HuH-7 (cell line): ENCODE data around the gene ZNFX1.
"Not testable (repeated sequence)": the region's sequence is repeated elsewhere in the genome, so short reads cannot be mapped to it uniquely, and the experiment has no call there.

ENCODE experiments used
- DNase-seq: peaks from one replicate; pipeline ENCODE4 v3.0.0; 2011; ENCODE audit warnings: low spot score

Gene ZNFX1

DNA sequence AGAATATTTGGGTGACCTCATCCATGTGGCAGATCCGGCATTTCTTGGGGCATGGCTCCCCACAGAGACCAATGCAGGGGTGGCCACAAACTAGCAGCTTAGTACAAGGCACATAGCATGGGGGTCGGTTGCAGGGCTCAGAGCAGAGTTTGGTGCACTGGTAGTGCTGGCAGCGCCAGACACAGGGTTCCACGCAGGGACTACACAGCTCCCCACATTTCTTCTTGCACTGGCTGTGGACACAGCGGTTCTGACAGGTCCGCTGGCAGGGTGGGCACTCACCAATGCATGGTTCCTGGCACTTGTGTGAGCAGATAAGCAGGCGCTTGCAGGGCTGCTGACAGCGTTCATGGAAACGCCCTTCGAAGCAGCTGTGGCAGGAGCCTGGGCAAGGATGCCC is 29.6 kb downstream of the ZNFX1 start:
- DNase-seq, result no peak

DNA sequence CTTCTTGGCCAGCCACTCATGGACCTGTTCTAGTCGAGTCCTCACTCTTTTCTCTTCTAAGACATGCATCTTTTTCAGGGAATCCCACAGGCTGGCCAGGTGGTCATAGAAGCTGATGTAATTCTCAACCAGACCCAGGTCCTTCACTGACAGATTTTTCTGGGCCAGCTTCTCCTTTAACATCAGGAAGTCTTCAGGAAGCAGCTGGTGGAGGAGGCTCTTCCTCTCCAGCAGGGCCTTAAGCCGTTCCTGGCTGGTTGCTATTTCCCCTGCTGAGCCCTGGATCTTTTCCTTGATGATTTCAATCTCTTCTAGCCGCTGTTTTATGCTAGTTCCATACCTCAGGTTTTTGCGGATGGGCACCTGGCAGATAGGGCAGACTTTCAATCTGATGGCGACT is 30.1 kb downstream of the ZNFX1 start:
- DNase-seq, result no peak

DNA sequence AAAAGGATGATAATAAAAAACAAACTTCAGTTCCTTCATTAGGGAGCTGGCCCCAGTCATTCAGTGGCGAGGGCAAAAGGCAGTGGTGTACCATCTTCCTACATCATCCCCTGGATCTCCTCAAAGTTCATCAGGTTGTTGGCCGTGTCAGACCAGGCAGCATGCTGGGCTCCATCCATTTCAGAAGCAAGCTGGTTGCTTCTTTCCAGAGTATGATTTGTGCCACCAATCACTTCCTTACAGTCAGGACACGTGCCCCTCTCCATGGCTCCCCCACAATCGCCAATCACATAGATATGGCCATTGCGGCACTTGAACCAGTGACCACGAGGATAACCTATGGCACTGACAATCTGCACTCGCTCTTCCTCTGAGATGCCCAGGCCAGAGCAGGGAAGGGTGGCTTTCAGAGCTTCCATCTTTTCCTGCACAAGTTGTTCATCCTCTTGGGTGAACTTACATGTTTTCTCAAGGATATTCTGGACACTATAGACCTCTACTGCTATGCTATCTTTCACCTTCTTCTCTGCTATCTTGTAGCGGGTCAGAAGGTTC is 30.6 kb downstream of the ZNFX1 start:
- DNase-seq, result no peak

DNA sequence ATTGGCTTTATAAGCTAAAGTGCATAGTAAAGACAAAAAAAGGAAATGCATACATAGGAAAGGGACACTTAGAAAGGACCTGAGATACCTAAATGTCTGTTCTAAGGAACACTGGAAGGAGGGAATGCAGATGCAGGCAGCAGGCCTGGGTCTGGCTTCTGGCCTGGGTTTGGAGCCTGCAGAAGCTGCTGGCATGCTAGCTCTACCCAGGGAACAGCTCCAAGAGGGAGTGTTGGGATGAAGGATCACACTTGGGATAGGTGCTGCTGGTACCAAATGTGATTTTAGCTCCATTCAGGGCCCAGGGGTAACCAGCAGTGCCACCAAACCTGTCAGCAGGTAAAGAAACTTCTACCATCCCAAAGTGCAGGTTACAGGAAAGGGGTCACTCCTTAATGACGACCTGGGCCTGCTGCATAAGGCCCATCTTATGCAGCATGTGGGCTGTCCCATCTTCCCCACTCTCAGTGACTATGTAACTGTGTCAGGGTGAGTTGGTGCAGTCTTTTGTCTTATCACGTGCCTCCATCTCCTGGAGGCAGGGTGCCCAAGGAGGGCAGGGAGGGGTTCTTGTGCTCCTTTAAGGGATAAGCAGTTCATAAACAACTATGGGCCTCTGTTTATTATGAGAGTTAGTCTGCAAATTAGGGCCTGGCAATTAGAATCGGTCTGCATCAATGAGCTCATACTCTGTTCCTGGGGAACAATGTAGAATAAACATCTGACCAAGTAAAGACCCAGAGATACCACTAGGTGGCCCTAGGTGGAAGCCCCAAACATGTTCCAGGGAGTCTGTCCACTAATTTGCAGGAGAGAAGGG is 31.7 kb downstream of the ZNFX1 start:
- peak; percentile 63 for DNase-seq

DNA sequence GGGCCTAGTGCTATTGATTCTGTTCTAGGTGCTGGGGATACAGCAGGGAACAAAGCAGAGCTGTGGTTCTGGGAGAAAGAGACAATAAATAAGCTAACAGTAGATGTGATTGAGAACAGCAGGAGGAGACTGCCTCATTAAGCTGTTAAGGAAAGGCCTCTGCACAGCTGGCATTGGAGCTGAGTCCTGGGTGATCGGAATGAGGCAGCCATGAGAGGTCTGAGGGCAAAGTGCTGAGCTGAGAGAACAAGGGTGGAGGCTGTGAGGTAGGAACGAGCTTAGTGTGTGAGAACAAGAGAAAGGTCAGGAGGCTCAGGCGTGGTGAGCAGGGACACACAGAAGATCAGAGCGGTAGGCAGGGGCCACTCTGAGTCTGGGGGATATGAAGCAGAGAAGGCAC is 40.3 kb downstream of the ZNFX1 start:
- DNase-seq, result no peak

DNA sequence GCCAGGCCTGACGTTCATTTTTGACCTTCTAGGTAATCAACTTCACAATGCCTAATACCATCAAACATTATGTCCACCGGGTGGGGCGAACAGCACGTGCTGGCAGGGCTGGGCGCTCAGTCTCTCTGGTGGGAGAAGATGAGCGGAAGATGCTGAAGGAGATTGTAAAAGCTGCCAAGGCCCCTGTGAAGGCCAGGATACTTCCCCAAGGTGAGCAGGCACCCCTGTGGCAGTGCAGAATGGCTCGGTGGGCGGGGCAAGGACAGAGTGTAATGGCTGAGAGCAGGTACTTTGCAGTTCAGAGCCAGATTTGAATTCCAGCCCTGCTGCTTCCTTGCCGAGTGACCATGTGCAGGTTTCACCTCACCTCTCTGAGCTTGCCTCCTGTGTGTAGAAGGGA is 41.6 kb downstream of the ZNFX1 start:
- no peak for DNase-seq

DNA sequence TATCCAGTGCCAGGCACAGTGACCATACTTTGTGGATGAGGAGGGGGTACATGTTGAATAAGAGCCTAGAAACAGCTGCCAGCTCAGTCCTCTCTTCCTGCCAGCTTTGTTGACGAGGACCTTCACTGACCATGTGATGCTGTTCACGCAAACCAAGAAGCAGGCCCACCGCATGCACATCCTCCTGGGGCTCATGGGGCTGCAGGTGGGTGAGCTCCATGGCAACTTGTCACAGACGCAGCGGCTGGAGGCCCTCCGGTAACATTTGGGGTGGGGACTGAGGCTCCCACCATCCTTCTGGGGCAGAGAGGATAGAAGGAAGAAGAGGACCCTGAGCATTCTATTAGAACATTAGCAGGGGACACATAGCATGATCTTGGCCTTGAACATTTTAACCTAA is 43.0 kb downstream of the ZNFX1 start:
- DNase-seq, result no peak

DNA sequence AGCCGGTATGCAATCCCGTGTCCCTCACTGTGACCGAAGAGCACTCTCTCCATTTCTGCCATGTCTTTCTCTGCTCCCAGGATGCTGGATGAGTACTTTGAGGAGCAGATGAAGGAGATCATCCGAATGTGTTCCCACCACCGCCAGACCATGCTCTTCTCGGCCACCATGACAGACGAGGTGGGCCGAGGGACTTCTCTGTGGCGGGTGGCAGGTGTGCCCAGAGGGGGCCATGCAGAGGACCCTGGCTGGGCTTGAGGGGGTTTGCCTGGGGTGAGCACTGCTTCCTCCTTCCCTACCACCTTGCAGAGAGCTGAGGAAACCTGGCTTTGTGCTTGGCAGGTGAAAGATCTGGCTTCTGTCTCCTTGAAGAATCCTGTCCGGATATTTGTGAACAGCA is 44.6 kb downstream of the ZNFX1 start:
- no peak for DNase-seq

DNA sequence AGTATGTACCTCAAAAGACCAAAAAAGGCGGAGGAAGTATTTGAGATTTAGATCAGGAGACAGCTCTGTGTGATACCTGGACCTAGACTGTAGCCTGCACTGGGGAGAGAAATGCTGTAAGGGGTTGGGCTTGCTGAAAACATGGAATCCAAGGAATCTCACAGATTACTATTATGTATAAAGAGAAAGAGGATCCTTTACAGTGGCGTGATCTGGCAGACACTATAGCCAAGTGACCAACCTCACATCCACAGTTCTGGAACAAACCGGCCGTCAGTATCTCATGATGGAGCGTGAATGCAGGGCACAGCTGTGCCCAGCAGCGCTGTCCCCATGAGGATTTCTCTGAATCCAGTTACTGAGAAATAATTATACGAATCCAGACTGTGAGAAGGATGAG is 46.4 kb downstream of the ZNFX1 start:
- no peak for DNase-seq

DNA sequence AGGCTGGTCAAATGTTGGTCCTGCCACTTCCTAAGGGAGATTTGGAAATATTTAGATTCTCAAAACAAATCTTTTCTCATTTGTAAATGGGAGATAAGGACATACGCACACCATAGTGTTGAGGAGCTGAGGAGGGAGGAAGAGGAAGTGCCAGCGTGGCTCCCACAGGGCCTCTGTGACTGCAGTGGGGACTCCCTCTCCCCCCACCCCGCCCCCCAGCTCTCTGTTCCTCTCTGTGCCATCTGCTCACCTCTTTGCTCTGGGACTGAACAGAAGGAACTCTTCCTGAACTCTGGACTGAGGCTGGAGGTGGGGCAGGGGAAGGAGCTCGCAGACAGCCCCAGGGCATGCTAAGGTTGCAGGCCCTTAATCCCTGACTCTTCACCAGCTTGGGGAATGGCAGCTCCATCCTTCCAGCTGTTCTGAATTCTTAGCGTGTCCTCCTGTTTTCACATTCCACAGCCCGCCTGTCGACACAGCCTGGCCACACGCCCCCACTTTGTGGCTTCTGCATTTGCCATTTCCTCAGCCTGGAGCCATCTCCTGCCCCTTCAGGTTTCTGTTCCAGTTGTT is 47.2 kb downstream of the ZNFX1 start:
- DNase-seq, result no peak

DNA sequence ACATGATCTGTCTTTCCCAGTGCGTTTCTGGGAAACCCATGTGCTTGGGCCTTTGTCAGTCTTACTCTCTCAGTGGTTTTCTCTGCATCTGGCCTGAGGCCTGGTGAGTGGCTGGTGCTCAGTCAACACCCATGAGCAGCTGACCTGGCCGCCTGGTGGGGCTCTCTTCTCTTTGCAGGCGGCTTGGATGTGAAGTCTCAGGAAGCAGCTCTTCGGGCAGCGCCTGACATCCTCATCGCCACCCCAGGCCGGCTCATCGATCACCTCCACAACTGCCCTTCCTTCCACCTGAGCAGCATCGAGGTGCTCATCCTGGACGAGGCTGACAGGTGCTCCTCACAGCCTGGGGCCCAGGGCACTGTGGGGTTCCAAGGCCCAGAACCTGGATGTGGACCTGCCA is 47.8 kb downstream of the ZNFX1 start:
- DNase-seq, result no peak

DNA sequence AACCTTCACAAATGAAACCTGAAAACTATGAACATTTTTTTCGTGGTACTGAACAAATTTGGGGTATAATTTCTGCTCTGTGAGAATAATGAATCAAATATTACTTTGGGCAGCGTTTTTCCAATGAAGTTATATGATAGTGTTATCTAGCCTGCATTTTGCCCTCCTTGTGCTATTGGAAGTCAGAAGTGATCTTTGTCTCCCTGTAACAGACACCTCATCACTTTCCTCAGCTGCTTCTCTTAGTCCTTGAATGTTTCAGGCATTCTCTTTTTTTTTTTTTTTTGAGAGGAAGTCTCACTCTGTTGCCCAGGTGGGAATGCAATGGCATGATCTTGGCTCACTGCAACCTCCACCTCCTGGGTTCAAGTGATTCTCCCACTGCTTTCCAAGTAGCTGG is 48.5 kb downstream of the ZNFX1 start:
- no peak for DNase-seq

DNA sequence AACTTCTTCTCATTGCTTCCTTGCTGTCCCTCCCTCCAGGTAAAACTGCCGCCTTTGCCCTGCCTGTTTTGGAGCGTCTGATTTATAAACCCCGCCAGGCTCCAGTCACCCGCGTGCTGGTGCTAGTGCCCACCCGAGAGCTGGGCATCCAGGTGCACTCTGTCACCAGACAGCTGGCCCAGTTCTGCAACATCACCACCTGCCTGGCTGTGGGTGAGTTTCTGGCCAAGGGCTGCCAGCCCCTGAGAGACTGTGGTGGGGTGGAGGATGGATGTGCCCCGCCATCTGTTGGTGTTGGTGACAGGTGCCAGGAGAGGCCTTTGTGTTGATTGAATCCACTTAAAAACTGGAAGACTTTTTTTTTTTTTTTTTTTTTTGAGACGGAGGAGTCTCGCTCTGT is 49.2 kb downstream of the ZNFX1 start:
- no peak for DNase-seq

DNA sequence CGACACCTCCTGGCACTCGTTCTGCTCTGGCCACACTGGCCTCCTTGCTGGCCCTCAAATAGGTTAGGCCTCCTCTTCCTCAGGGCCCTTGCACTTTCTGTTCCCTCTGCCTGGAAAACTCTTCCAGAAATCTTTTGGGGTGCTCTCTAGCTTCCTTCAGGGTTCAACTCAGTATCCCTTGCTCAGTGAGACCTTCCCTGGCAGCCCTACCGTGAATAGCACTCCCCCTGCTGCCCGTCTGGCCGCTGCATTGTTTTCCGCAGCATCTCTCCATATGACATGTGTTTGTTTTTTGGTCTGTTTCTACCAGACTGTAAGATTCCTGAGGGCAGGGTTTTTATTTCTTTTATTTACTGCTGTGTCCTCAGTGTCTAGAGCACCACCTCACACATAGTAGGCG is 52.0 kb downstream of the ZNFX1 start:
- DNase-seq, result peak; percentile 24

DNA sequence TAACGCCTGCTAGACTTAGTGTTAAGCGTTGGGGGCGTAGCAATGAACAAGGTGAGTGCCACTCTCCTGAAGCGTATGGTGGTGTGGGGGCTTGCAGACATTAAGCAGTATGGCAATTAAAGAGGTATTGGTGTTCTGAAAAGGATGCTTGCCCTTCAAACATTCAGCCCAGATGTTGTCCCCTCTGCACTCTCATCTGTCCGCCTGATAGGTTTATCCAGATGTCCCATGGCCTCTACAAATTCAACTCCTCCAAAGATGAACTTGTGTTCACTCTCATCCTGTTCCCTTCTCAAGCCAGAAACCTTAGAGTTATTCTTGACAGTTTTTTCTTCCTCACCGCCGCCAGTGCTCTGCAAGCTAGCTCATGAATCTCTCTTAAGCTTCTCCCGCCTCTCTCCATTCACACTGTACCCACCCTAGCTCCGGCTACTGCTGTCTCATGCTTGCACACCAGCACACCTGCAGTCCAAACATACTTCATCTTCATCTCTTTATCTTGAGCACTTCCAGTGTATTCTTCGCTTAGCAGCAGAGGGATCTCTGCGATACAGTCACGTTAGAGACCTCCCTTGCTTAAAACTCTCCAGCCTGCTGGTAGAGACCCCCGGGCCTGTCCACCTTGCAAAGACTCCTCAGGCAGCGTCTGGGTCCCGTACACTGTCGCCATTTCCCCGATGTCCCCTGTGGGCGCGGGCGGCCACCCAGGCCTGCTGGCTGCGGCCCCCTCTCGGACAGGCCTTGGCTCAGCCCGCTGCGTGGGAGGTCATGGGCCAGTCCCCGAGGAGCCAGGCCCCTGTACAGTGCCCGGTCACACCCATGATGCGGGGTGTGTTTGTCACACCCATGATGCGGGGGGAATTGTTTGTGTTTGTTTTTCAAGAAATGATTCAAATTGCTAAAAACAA is 57.7 kb downstream of the ZNFX1 start:
- no peak for DNase-seq

DNA sequence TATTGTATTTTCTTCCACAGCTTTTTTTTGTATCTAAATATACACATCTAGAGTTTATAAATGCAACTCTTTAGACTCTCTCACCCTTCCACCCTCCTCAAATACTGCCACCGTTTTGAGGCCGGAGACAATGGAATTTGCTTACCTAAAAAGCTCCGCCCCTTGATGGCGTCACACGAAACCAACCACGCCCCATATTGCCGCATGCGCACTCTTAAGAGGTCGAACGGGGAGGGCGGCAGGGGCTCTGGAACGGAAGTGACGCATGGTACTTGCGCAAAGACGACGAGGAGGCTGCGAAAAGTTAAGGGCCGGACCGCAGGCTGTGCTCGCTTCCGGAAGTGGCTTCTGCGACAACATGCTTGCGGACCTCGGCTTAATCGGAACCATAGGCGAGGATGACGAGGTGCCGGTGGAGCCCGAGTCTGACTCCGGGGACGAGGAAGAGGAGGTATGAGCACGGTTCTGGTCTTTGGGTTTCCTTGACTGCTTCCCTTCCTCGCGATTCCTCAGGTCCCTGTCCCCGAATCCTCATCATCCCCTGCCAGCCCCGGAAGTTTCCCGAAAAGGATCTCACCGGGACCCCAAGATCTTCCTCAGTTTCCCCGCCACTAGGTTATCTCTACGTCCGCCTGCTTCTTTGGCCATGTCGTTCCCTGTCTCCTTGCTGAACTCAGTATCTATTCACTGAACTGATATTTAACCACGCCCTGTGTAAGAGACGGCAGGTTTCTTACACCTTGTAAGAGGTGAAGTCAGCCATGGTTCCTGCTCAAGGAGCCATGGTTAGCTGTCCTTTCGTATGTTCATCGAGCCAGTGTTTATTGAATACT is 58.5 kb downstream of the ZNFX1 start, which contains the start of gene DDX27:
TSS of gene DDX27 (plus strand) at position 326 of the 833 bp plus-strand sequence. CDS start at position 359, 33 bp downstream.
- peak; percentile 93 for DNase-seq

DNA sequence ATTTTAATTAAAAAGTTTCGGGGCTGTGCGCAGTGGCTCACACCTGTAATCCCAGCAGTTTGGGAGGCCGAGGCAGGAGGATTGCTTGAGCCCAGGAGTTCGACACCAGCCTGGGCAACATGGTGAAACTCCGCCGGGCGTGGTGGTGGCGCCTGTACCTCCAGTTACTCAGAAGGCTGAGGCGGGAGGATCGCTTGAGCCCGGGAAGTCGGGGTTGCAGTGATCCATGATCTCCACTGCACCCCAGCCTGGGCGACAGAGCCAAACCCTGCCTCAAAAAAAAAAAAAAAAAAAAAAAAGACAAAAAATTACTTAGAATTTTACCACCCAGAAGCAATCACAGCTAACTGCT is 59.1 kb downstream of the ZNFX1 start:
- DNase-seq, result not testable (repeated sequence)

DNA sequence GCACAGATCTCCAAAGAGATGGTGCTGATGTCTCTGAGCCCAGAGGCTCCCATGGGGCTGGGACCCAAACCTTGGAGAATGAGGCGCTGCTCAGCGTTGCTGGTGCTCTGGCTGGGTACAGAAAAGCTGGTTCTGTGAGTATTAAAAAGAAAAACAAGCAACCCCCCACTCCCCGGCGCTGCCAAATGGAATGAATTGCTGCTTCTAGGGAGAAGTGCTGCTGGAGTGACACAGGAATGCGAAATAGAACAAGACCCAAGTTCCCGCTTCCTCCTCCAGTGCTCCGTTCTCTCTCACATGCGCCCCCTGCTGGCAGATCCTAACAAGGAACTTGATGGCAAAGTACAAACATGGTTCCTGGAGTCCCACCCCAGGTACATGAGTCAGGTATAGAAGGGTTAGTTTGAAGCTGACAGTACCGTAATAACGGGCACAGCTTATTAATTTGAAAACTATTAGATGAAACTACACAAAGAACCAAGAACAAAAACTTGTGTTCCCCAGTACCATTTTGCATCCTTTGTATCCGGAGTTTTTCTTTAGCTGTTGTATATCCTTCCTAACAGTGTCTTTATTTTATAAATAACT is 60.8 kb downstream of the ZNFX1 start:
- peak; percentile 84 for DNase-seq

DNA sequence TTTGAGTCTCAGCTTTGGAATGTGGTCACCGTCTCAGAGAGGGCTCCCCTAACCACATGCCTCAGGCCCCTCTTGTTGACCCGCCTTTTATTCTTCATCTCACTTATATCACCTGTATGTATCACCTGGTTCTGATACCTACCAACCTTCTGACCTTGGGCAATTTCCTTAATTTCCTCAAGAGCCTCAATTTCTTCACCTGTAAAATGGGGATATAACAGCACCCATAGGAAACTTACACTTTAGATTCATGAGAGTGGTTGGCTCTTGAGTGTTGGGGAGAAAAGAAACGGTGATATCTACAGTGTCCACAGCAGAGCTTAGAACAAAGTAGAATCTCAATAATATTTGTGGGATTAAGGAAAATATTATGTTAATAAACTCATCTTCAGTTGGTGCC is 62.6 kb downstream of the ZNFX1 start:
- DNase-seq, result no peak

DNA sequence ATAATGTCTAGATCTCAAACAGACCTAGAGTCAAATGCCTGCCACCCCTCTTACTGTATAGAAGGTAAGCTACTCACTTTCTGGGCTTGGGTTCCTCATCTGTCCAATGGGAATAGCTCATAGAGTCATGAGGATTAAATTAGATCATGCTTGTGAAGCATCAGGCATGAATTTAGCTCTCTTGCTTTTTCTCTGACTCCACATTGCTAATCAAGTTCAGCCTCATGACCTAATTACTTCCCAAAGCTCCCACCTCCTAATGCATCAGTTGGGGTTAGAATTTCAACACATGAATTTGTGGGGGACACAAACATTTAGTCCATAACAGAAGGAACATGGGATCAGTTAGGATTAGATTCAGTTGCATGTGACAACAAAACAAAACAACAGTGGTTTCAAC is 63.3 kb downstream of the ZNFX1 start:
- DNase-seq, result no peak

DNA sequence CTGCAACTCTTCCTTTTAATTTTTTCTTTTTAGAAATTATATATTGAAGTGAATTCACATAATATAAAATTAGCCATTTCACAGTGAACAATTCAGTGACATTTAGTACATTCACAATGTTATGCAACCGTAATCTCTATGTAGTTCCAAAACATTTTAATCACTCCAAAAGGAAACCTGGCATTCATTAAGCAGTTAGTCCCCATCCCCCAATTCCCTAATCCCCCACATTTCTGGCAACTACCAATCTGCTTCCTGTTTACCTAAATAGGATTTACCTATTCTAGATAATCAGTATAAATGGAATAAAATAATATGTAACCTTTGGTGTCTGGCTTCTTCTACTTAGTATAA is 67.1 kb downstream of the ZNFX1 start:
- no peak for DNase-seq
